ENCODE results near the gene LILRB1.
"Not testable (repeated sequence)": the region's sequence is repeated elsewhere in the genome, so short reads cannot be mapped to it uniquely, and the experiment has no call there.

The LILRB1 gene

DNA sequence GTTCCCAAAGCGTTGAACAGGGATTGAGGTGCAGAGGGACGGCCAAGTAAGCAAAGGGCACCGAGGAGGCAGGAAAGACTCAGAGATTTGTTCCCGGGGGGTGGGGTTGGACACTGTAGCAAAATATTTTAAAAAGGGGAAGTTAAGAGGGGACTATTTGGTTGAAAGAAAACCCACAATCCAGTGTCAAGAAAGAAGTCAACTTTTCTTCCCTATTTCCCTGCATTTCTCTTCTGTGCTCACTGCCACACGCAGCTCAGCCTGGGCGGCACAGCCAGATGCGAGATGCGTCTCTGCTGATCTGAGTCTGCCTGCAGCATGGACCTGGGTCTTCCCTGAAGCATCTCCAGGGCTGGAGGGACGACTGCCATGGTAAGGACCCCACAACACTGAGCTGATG lies at the start of gene LILRB1:
Gene LILRB1, plus strand, starts transcription at position 223 of the 400 bp plus-strand sequence. CDS start 590 bp downstream, outside the sequence.
- FAIRE-seq; DNase-seq (ENCODE audit: insufficient read length, low spot score): not testable (repeated sequence)

DNA sequence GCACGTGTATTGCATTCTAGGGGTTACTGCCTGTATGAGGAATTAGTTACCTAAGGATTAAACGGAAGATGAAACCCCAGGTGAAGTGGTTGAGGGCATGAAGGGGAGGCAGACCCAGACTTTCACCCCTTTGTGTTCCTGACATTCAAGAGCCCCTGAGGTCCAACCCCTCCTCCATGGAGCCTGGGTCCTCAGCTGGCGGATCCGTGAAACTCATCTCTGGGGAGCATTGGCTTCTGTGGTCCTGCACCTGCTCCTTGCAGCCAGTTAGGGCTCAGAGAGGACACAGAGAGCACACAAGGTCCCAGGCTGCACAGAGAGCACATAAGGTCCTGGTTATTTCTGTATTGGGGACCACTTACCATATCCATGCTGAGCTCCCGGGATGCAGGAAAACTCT lies 43.9 kb upstream of the LILRB1 start:
- DNase-seq (ENCODE audit: insufficient read length, low spot score) (no peak), FAIRE-seq (no peak)
- TF ChIP-seq, protein P1, sequence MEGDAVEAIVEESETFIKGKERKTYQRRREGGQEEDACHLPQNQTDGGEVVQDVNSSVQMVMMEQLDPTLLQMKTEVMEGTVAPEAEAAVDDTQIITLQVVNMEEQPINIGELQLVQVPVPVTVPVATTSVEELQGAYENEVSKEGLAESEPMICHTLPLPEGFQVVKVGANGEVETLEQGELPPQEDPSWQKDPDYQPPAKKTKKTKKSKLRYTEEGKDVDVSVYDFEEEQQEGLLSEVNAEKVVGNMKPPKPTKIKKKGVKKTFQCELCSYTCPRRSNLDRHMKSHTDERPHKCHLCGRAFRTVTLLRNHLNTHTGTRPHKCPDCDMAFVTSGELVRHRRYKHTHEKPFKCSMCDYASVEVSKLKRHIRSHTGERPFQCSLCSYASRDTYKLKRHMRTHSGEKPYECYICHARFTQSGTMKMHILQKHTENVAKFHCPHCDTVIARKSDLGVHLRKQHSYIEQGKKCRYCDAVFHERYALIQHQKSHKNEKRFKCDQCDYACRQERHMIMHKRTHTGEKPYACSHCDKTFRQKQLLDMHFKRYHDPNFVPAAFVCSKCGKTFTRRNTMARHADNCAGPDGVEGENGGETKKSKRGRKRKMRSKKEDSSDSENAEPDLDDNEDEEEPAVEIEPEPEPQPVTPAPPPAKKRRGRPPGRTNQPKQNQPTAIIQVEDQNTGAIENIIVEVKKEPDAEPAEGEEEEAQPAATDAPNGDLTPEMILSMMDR (IDR thresholded peaks at IDR 0.05; ENCODE audit: insufficient read depth, missing control alignments): no peak

DNA sequence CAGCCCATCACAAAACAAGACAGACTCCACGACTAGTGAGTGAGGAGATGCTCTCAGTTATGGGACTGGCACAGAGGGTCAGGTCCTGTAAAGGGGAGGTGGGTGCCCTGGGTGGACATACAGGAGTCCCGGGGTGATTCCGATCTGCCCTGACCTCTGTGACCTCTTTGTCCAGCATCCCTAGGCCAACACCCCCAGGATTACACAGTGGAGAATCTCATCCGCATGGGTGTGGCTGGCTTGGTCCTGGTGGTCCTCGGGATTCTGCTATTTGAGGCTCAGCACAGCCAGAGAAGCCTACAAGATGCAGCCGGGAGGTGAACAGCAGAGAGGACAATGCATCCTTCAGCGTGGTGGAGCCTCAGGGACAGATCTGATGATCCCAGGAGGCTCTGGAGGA lies 43.3 kb upstream of the LILRB1 start:
- TF ChIP-seq, protein P1 (IDR thresholded peaks at IDR 0.05; ENCODE audit: insufficient read depth, missing control alignments): no peak
- FAIRE-seq (no peak), DNase-seq (ENCODE audit: insufficient read length, low spot score) (no peak)

DNA sequence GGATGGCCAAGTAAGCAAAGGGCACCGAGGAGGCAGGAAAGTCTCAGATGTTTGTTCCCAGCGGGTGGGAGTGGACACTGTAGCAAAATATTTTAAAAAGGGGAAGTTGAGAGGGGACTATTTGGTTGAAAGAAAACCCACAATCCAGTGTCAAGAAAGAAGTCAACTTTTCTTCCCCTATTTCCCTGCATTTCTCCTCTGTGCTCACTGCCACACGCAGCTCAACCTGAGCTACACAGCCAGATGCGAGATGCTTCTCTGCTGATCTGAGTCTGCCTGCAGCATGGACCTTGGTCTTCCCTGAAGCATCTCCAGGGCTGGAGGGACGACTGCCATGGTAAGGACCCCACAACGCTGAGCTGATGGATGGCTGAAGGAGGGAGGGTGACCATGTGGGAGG lies 36.8 kb upstream of the LILRB1 start, which contains the start of gene LILRA1:
Gene LILRA1, plus strand, starts transcription at position 188 of the 400 bp plus-strand sequence. CDS start 613 bp downstream, outside the sequence.
- FAIRE-seq; DNase-seq (ENCODE audit: insufficient read length, low spot score): not testable (repeated sequence)

DNA sequence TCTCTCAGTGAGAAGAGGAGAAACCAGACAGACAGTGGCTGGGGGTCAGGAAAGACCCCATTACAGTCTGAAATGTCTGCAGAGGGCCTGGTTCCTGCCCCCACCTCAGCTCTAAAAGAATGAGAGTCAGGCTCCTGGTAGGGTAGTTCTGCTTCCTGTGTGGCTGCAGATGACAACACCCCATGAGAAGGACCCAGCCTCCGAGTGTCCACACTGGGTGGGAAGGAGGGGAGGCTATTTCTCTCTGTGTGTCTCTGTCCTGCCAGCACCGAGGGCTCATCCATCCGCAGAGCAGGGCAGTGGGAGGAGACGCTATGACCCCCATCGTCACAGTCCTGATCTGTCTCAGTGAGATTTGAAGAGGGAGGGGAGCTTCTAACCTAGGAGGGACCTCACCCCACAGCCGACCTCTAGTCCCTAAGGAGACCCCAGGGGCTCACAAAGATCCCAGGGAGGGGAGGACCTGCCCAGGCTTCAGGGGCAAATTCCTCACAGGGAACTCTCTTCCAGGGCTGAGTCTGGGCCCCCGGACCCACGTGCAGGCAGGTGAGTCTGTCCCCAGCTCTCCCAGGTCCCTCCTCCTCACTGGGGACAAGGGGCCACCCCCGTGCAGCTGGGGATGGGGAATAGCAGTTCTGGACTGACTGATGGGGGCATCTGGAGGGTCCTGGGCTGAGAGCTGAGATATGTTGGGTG lies 36.2 kb upstream of the LILRB1 start:
- FAIRE-seq; DNase-seq (ENCODE audit: insufficient read length, low spot score): not testable (repeated sequence)

DNA sequence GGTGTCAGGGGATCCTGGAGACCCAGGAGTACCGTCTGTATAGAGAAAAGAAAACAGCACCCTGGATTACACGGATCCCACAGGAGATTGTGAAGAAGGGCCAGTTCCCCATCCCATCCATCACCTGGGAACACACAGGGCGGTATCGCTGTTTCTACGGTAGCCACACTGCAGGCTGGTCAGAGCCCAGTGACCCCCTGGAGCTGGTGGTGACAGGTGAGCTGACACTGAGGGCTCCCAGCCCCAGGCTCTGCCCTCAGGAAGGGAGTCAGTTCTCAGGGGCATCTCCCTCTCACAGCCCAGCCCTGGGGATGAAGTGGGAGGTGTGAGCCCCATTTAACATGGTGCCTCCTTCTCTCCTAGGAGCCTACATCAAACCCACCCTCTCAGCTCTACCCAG lies 35.5 kb upstream of the LILRB1 start:
- FAIRE-seq (no peak), DNase-seq (ENCODE audit: insufficient read length, low spot score) (no peak)
- TF ChIP-seq, protein P1 (IDR thresholded peaks at IDR 0.05; ENCODE audit: insufficient read depth, missing control alignments): no peak

DNA sequence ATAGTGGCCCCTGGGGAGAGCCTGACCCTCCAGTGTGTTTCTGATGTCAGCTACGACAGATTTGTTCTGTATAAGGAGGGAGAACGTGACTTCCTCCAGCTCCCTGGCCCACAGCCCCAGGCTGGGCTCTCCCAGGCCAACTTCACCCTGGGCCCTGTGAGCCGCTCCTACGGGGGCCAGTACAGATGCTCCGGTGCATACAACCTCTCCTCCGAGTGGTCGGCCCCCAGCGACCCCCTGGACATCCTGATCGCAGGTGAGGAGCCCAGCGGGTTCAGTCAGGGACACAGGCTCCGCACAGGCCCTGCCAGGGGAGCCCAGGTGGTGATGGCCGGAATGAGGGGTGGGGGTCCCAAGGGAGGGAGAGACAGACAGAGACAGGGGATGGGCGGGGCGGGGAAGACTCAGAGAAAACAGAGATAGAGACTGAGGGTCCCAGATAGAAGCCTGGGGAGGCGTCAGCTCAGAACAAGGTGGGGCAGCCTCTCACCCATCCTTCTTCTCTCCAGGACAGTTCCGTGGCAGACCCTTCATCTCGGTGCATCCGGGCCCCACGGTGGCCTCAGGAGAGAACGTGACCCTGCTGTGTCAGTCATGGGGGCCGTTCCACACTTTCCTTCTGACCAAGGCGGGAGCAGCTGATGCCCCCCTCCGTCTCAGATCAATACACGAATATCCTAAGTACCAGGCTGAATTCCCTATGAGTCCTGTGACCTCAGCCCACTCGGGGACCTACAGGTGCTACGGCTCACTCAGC lies 34.4 kb upstream of the LILRB1 start:
- DNase-seq (ENCODE audit: insufficient read length, low spot score); FAIRE-seq: not testable (repeated sequence)

DNA sequence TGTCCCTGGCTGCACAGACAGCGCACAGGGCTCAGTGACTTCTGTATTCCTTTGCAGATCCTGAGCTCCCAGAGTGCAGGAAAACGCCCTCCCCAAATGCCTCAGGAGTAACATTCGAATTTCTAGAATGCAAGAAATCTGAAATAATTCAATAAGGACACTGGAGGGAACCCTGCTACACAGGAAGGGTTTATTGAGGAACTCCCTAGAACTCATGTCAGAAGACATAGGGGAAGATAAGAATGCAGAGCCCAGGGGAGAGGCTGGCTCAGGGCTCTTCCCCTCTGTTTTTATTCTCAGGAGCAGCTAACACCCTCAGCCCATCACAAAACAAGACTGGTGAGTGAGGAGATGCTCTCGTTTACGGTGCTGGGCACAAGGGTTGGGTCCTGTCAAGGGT lies 30.1 kb upstream of the LILRB1 start:
- DNase-seq (ENCODE audit: insufficient read length, low spot score) (no peak), FAIRE-seq (no peak)
- TF ChIP-seq, protein P1 (IDR thresholded peaks at IDR 0.05; ENCODE audit: insufficient read depth, missing control alignments): no peak

DNA sequence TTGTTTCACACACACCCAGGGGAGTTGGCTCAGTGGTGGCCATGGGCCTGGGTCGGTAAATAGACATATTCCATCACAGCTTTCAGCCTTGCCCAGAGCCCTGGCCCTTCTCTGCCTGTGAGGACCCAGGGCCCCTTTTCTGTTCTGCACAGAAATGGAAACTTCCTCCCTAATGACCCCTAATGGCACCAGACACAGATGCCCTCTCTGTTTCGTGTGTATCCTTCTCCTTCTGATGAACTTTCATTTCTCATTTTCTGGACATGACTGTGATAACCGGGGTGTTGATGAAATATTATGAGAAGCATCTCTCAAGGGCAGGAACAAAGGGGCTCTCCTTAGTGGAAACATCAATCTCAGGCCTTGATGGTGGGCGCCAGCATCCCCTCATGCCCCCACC lies 24.1 kb upstream of the LILRB1 start:
- FAIRE-seq: no peak
- TF ChIP-seq, protein P1 (IDR thresholded peaks at IDR 0.05; ENCODE audit: insufficient read depth, missing control alignments): no peak
- no peak for DNase-seq (ENCODE audit: insufficient read length, low spot score)
